ENCODE data around the gene DNAJC1.

DNA sequence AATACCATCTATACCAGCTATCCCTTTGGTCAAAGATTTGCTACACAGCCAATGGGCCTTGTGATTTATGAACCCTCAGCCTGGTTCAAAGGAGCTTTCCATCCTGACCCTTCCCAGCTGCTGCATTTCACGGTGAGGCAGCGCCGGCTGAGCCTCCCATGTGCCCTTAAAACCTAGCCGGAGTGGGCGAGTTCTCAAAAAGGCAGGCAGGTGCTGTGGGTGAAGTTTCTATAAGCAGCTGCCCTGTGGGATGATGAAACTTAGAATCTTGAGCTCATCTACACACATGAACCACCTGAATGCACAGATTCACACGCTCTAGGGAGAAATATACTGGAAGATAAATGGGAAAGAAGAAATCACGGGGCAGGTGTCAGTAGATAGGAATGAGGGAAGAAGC lies 244.8 kb downstream of the DNAJC1 start:
- TF ChIP-seq, protein P1, sequence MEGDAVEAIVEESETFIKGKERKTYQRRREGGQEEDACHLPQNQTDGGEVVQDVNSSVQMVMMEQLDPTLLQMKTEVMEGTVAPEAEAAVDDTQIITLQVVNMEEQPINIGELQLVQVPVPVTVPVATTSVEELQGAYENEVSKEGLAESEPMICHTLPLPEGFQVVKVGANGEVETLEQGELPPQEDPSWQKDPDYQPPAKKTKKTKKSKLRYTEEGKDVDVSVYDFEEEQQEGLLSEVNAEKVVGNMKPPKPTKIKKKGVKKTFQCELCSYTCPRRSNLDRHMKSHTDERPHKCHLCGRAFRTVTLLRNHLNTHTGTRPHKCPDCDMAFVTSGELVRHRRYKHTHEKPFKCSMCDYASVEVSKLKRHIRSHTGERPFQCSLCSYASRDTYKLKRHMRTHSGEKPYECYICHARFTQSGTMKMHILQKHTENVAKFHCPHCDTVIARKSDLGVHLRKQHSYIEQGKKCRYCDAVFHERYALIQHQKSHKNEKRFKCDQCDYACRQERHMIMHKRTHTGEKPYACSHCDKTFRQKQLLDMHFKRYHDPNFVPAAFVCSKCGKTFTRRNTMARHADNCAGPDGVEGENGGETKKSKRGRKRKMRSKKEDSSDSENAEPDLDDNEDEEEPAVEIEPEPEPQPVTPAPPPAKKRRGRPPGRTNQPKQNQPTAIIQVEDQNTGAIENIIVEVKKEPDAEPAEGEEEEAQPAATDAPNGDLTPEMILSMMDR (IDR thresholded peaks at IDR 0.05) = no peak
- TF ChIP-seq POLR2A (IDR thresholded peaks at IDR 0.05) = no peak
